Measurements from ENCODE around the gene AGO1. TPM values are rescaled to one million over a fixed set of nuclear protein-coding genes. Genes with fewer than 3 reads are reported as not detected.

Gene AGO1
- total and polyA plus RNA-seq, 10 donors = 2.3 to 38.2 (median 31.0) TPM

GRCh38 chr1:35876988-35877387 is 6.0 kb upstream of the AGO1 start:
- 52 to 66% (median 56%) methylated on average over 5 of the region's 5 CpGs for WGBS, 5 donors
- no peaks in the 10 kb centered on the region for H3K36me3 ChIP-seq
- H3K4me1 ChIP-seq = no peaks in the 10 kb centered on the region
- H3K4me3 ChIP-seq = no peak overlapping the region
- no peak for DNase-seq
- H3K27me3 ChIP-seq (replicated peaks in 1 of 7) = no peaks in the 10 kb centered on the region
- TF ChIP-seq POLR2A (IDR thresholded peaks at IDR 0.05) (no peak), POLR2AphosphoS5 (IDR thresholded peaks at IDR 0.05) (no peak)
- TF ChIP-seq, protein P1, sequence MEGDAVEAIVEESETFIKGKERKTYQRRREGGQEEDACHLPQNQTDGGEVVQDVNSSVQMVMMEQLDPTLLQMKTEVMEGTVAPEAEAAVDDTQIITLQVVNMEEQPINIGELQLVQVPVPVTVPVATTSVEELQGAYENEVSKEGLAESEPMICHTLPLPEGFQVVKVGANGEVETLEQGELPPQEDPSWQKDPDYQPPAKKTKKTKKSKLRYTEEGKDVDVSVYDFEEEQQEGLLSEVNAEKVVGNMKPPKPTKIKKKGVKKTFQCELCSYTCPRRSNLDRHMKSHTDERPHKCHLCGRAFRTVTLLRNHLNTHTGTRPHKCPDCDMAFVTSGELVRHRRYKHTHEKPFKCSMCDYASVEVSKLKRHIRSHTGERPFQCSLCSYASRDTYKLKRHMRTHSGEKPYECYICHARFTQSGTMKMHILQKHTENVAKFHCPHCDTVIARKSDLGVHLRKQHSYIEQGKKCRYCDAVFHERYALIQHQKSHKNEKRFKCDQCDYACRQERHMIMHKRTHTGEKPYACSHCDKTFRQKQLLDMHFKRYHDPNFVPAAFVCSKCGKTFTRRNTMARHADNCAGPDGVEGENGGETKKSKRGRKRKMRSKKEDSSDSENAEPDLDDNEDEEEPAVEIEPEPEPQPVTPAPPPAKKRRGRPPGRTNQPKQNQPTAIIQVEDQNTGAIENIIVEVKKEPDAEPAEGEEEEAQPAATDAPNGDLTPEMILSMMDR (IDR thresholded peaks at IDR 0.05 in 8 of 11, conservative IDR thresholded peaks at IDR 0.05 in 3 of 11) = no peak
- intact Hi-C loops (cut with DNase I; ENCODE audit: low total_unique reads) = no loop called here
- no peaks in the 10 kb centered on the region for H3K9me3 ChIP-seq
- H3K27ac ChIP-seq = no peak overlapping the region

GRCh38 chr1:35881850-35882273 is 1.1 kb upstream of the AGO1 start:
- Histone ChIP-seq H3K27me3 (replicated peaks in 1 of 7) (no peaks in the 10 kb centered on the region), H3K4me3 (no peak overlapping the region), H3K27ac (no peak overlapping the region), H3K9me3 (no peaks in the 10 kb centered on the region), H3K4me1 (peaks cover 18 to 42% (median 40%) of the 10 kb centered on the region in 6 donors), H3K36me3 (no peaks in the 10 kb centered on the region)
- WGBS, 5 donors = 25 to 47% (median 34%) methylated on average over 4 of the region's 4 CpGs
- no peak for DNase-seq
- TF ChIP-seq, protein P1 (IDR thresholded peaks at IDR 0.05 in 8 of 11, conservative IDR thresholded peaks at IDR 0.05 in 3 of 11) = no peak
- no peak for TF ChIP-seq POLR2AphosphoS5 (IDR thresholded peaks at IDR 0.05)
- TF ChIP-seq POLR2A (IDR thresholded peaks at IDR 0.05) = no peak
- intact Hi-C loops (cut with DNase I; ENCODE audit: low total_unique reads) = loop anchor here (10.0 kb wide), 1 partner anchor 53 kb away; the partner anchor contains the start of gene AGO3

DNA sequence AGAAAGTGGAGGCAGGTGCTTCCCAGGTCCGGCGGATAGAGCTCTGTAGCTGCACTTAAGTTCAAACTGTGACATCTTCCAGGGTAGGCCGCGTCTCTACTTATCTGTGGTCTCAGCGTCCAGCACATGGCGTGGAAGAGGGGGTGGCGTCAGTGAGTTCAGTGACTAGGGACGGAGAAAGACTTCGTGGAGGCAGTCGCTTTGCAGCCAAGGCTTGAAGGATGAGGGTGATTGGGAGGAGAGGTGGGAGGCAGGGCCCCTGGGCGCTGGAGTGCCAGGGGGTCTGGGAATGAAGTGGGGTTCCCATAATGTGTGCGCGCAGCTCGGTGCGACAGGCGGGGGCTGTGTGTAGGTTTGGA is 444 bp upstream of the AGO1 start:
- intact Hi-C loops (cut with DNase I; ENCODE audit: low total_unique reads) = loop anchor here (10.0 kb wide), 1 partner anchor 52 kb away; the partner anchor contains the start of gene AGO3
- no peak for DNase-seq
- 57 to 60% (median 60%) methylated on average over 16 of the region's 16 CpGs for WGBS, 5 donors
- H3K27ac ChIP-seq = peak overlapping the region in 5 of 8 donors; percentile 82 to 91 (median 90)
- H3K4me1 ChIP-seq = peaks cover 19 to 49% (median 47%) of the 10 kb centered on the region in 6 donors
- H3K9me3 ChIP-seq = no peaks in the 10 kb centered on the region
- TF ChIP-seq POLR2AphosphoS5 (IDR thresholded peaks at IDR 0.05) = no peak
- TF ChIP-seq, protein P1 (IDR thresholded peaks at IDR 0.05 in 8 of 11, conservative IDR thresholded peaks at IDR 0.05 in 3 of 11) = no peak
- no peak for TF ChIP-seq POLR2A (IDR thresholded peaks at IDR 0.05)
- H3K27me3 ChIP-seq (replicated peaks in 1 of 7) = no peaks in the 10 kb centered on the region
- H3K36me3 ChIP-seq = no peaks in the 10 kb centered on the region
- peak overlapping the region in 6 of 8 donors; percentile 81 to 100 (median 97) for H3K4me3 ChIP-seq

GRCh38 chr1:35883635-35884101 is 659 bp downstream of the AGO1 start:
- H3K4me3 ChIP-seq = peak overlapping the region; percentile 80 to 100 (median 96)
- peaks cover 19 to 60% (median 57%) of the 10 kb centered on the region in 6 donors for H3K4me1 ChIP-seq
- peak overlapping the region; percentile 79 to 91 (median 88) for H3K27ac ChIP-seq
- peak; percentile 84 for DNase-seq
- WGBS, 5 donors = 0 to 2% (median 1%) methylated on average over 17 to 29 of the region's 29 CpGs
- TF ChIP-seq POLR2A (IDR thresholded peaks at IDR 0.05) (no peak), POLR2AphosphoS5 (IDR thresholded peaks at IDR 0.05) (no peak)
- TF ChIP-seq, protein P1 (IDR thresholded peaks at IDR 0.05 in 8 of 11, conservative IDR thresholded peaks at IDR 0.05 in 3 of 11) = no peak
- no peaks in the 10 kb centered on the region for H3K9me3 ChIP-seq
- intact Hi-C loops (cut with DNase I; ENCODE audit: low total_unique reads) = loop anchor here (10.0 kb wide), 1 partner anchor 51 kb away; the partner anchor contains the start of gene AGO3
- H3K27me3 ChIP-seq (replicated peaks in 1 of 7) = no peaks in the 10 kb centered on the region
- peaks cover 0 to 6% (median 0%) of the 10 kb centered on the region in 6 donors for H3K36me3 ChIP-seq
